Airway epithelial cell (primary cell): ENCODE measurements around the gene FBXO44. TPM values are rescaled to one million over a fixed set of nuclear protein-coding genes. Genes with fewer than 3 reads are reported as not detected.

Experiments used
- total RNA-seq: library from RNA; depleted of rRNA; stranded (reverse); fragments of >200 nt; gene quantifications from 2 replicates; pipeline ENCODE4 v1.2.3, GENCODE V29; 2015

Gene FBXO44
- total RNA-seq: 12.0 and 14.7 TPM in 2 replicates

GRCh38 chr1:11654137-11654938 lies at the start of gene FBXO44, which contains the start of gene FBXO2:
FBXO44 (plus strand) TSS chr1:11654877; CDS start chr1:11655836, 959 bp downstream.
FBXO2 (minus strand) TSS chr1:11654429; CDS start chr1:11654340, 89 bp downstream.

GRCh38 chr1:11681071-11681771 lies 26.5 kb downstream of the FBXO44 start, which contains the start of gene MAD2L2:
MAD2L2 (minus strand) TSS chr1:11681148; CDS start chr1:11680601, 547 bp downstream.

GRCh38 chr1:11691302-11691914 lies 36.7 kb downstream of the FBXO44 start, which contains the start of gene DRAXIN:
DRAXIN (plus strand) TSS chr1:11691710; CDS start chr1:11706259, 14,549 bp downstream.

Other genes with a start within 250 kb of the FBXO44 start
- 0.37 and 0.71 TPM in 2 replicates for gene DISP3, start 175.7 kb upstream of the FBXO44 start, total RNA-seq
- gene FBXO2, start 448 bp upstream of the FBXO44 start, total RNA-seq: 21.9 and 37.3 TPM in 2 replicates
- 14.3 and 15.3 TPM in 2 replicates for gene FBXO6, start 9.3 kb downstream of the FBXO44 start, total RNA-seq
- gene MAD2L2, start 26.3 kb downstream of the FBXO44 start, total RNA-seq: 56.6 and 58.2 TPM in 2 replicates
- gene DRAXIN, start 36.8 kb downstream of the FBXO44 start, total RNA-seq: 0.07 TPM in 1 of 2 replicates, not detected in the other
- gene AGTRAP, start 81.3 kb downstream of the FBXO44 start, total RNA-seq: 89.7 and 119 TPM in 2 replicates
- not detected in 2 replicates for gene C1orf167, start 107.3 kb downstream of the FBXO44 start, total RNA-seq
- 10.2 and 13.8 TPM in 2 replicates for gene MTHFR, start 151.1 kb downstream of the FBXO44 start, total RNA-seq
- 4.4 and 7.1 TPM in 2 replicates for gene CLCN6, start 151.3 kb downstream of the FBXO44 start, total RNA-seq
- gene NPPA, start 192.9 kb downstream of the FBXO44 start, total RNA-seq: not detected in 2 replicates
- gene NPPB, start 204.1 kb downstream of the FBXO44 start, total RNA-seq: not detected in 2 replicates